Stimulated activated CD8-positive, alpha-beta memory T cell treated with anti-CD3 and anti-CD28 coated beads, Interleukin-4, amount 100 ng/mL, for 24 hours (primary cell): ENCODE measurements around the gene SCNM1.
"Not testable (repeated sequence)": the region's sequence is repeated elsewhere in the genome, so short reads cannot be mapped to it uniquely, and the experiment has no call there.

Experiments
- DNase-seq: peaks from one replicate; pipeline ENCODE4 v3.0.0-alpha.2; 2020; ENCODE audit warnings: low read depth

The SCNM1 gene

DNA sequence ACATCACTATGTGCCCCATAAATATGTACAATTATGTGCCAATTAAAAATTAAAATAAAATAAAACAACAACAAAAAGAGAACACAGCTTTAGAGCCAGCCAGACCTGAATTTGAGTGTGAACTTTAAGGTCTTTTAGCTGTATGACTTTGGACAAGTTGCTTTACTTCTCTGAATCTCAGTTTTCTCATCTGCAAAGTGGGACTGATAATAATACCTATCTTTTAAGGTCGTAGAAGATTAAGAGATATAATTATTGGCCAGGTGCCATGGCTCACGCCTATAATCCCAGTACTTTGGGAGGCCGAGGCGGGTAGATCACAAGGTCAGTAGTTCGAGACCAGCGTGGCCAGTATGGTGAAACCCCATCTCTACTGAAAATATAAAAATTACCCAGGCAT, 27.4 kb downstream of the SCNM1 start:
- DNase-seq: no peak

DNA sequence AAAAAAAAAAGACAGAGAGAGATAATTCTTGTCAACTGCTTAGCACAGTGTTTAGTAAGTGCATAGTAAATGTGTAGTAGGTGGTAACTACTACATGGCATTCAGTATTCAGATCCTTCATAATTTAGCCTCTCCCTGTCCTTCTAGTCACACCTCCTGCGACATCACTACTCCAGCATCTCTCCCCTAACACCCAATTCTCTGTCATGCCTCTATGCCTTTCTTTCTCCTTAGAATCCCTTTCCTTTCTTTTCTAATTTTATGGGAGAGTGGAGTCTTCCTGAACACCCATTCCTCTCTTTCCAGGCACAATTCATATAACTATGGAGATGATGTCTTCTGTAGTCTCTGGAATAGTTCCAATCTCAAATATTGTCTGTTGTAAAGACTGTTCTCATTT, 27.9 kb downstream of the SCNM1 start:
- DNase-seq: no peak

DNA sequence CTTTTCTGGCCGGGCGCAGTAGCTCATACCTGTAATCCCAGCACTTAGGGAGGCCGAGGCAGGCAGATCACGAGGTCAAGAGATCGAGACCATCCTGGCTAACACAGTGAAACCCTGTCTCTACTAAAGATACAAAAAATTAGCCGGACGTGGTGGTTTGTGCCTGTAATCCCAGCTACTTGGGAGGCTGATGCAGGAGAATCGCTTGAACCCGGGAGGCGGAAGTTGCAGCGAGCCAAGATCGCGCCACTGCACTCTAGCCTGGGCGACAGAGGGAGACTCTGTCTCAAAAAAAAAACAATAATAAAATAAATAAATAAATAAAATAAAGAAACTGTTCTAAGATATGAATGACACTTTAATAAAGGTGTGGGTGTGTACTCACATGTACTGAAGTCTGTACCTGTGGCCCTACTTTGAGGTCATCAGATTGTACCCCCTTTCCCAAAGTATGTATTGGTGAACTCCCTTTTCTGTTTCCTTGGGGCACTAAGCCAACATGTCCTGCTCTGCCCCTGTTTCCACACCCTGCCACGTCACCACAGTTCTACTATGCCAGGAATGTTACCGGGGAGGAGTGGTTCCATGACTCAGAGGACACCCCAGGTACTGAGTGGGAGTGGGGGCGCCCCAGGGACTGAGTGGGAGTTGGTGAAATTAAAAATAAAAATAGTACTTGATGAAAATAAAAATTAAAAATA, 29.1 kb downstream of the SCNM1 start:
- not testable (repeated sequence) for DNase-seq

DNA sequence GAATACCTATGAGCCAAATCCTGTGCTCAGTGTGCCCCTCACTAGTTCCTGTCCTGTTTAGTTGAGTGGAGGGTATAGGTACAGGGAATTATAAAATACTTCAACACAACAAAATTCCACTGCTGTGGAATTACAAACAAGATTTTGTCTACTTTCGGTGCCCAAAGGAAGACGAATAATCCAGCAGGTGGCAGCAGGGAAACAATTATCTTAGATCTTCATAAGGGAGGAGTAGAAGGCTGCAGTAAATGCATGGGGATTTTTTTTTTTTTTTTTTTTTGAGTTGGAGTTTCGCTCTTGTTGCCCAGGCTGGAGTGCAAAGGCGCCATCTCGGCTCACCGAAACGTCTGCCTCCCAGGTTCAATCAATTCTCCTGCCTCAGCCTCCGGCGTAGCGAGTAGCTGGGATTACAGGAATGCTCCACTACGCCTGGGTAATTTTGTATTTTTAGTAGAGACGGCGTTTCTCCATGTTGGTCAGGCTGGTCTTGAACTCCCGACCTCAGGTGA, 30.4 kb downstream of the SCNM1 start:
- no peak for DNase-seq

DNA sequence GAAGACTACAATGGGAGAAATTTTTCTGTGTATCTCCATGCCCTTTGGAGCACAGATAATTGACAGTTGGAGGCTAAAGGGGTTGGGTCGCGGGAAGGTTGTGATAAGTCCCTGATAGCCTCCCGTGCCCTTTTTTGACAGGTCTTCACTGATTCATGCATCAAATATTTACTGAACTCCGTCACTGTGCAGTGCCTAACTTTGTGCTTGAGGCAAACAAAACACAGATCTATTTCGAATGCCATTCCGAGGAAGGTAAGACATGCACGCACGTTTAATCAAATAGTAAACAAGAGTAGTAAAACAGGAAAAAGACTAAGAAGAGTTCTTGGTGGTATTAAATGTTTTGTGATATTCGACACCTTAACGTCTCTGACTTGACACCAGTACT, 31.9 kb downstream of the SCNM1 start:
- no peak for DNase-seq

DNA sequence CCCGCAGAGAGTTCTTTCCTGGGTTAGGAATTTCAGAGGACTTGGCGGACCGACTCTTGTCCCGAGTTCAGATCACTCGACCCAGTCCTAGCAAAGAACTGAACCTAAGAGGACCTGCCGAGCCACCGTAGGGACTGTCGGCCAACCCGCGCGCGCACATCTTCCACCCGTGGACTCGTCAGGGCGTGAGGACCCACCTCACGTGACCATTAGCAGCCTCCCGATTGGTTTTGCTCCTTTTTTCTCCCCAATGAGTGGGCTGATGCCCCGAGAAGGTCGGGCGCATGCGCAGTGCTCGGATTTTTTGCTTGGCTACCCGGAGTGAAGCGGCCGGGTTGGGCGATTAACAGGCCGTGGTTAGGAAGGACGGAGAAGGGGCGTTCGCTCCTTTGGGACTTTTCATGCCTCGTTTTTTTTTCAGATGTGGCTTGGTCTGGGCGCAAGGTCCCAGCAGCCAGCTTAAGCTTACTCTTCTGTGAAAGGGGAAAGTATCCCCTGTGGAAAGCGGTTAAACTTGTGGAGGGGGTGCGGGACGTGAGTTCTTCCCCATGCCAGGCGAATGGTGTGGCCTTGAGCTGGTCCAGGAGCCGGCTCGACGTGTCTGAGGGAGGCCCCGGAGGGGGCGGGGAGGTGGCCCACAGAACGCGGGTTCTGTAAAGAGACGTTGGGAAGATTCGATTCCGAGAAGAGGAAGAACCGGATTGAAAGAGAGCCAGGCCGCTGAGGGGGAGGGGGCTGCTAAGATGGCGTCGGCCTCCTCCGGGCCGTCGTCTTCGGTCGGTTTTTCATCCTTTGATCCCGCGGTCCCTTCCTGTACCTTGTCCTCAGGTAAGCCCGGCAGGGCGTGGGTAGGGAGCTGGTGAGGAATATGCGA, 32.5 kb downstream of the SCNM1 start, which contains the start of gene PIP5K1A:
TSS of gene PIP5K1A (plus strand) at position 299 of the 874 bp plus-strand sequence. CDS start at position 744, 445 bp downstream.
- DNase-seq: peak; percentile 99

DNA sequence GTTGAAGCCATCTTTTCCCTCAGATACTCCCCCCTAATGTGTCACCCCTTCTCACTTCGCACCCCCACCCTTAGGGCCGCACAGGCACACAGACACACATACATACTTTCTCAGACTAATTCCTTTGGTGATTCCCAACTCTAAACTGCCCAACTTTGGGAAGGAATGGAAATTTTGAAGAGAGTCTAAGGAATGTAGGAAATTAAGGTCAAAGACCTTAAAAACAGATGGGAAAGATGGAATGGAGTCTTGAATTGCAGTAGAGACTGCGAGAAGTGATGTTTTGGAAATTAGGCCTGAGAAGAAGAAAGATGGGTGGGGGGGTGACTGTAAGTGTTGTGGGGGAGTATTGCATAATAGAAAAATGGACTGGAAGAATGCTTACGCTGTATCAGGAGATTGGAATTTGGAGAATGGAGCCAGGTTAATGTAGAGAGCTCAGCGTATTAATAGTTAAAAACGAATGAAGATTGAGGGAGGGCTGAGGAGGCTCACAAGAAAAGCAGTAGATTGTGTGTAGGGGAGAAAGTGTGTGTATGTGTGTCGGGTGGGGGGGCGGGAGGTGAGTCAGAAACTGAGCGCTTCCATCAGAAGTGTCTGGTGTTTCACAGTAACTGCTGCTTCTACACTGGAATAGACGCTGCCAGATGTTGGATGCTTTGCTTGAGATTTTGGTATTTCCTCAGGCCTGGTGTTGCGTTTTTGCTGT, 34.1 kb downstream of the SCNM1 start:
- no peak for DNase-seq

DNA sequence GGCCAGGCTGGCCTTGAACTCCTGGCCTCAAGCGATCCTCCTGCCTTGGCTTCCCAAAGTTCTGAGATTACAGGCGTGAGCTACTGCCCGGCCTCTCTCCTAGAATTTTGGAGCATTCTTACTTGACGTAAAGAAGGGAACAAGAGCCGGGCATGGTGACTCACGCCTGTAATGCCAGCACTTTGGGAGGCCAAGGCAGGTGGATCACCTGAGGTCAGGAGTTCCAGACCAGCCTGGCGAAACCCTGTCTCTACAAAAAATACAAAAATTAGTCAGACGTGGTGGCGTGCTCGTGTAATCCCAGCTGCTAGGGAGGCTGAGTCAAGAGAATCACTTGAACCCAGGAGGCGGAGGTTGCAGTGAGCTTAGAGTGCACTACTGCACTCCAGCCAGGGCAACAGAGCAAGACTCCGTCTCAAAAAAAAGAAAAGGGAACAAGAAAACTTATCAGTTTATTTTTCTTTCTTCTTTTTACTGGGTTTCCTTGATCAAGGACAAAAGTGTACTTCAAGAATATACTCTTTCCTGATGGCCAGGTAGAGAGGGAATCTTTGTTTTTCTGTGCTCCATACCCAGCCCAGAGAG, 39.5 kb downstream of the SCNM1 start:
- not testable (repeated sequence) for DNase-seq

DNA sequence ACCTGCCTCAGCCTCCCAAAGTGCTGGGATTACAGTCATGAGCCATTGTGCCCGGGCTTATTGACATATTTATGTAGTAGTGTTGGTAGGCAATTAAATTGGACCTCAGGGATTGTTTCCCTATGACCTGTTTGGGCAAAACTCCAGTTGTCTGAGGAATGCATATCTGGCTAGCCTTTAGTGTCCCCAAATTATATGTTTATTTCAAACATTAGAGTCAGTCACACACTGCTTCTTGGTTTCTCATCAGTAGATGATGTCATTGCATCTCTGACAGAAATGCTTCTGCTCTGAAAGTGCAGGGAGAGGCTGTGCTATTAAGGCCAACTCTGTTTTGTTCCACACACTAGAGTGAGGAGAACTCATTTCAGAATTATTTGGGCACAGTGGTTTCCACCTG, 44.9 kb downstream of the SCNM1 start:
- no peak for DNase-seq

DNA sequence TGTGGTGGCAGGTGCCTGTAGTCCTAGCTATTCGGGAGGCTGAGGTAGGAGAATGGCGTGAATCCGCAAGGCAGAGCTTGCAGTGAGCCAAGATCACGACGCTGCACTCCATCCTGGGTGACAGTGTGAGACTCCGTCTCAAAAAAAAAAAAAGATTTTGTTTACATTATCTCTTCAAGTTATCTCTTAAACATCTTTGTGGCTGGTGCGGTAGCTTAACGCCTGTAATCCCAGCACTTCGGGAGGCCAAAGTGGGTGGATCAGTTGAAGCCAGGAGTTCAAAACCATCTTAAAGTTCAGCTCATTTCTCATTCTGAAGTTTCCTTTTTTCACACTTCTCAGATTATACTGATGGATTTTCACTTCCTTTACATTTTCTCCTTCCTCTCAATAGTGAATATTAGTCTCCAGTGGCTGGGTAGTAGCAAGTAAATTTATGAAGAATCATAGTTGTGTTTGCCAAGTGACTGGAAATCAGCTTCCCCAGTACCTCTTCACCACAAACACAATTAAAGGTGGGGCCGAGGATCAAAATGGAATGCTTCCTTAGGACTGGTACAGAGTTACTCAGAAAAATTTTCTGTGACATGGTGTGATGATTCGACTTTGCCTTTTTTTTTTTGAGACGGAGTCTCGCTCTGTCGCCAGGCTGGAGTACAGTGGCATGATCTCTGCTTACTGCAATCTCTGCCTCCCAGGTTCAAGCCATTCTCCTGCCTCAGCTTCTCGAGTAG, 46.2 kb downstream of the SCNM1 start:
- DNase-seq: no peak

DNA sequence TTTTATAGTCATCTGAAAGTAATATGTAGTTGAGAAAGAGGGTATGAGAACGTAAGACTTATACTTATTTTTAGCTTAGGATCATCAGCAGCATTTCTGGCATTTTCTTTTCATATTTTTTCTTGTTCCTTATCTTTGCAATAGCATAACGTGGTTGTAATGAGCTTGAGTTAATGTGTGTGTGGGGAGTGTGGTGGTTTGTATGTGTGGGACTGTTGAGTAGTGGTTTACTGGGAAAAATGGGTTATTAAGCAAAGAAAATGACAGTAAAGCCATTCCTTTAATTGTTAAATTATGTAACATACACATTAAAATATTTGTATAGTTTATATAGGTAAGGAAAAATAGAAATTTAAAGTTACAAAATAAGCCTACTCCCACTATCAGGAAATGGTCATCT, 47.6 kb downstream of the SCNM1 start:
- DNase-seq: no peak
